Stimulated activated CD4-positive, alpha-beta T cell treated with anti-CD3 and anti-CD28 coated beads, TNF-alpha, amount 100 ng/mL, for 48 hours (primary cell): ENCODE measurements around the gene RERG.
"Not testable (repeated sequence)": the region's sequence is repeated elsewhere in the genome, so short reads cannot be mapped to it uniquely, and the experiment has no call there.

ENCODE experiments used
- DNase-seq, 3 donors: peaks; one replicate each; pipeline ENCODE4 v3.0.0-alpha.2; 2020; ENCODE audit warnings: low read depth in 3 of 3

RERG gene

GRCh38 chr12:15220915-15221885 lies at the start of gene RERG:
RERG (minus strand) TSS chr12:15221417; CDS start chr12:15217489, 3,928 bp downstream.
- peak; percentile 41 to 66 (median 54) for DNase-seq

GRCh38 chr12:15270591-15270990 lies 49.4 kb upstream of the RERG start:
- no peak for DNase-seq

- DNase-seq: peak in 2 of 3 donors; percentile 3 to 6
These were observed 47.8 kb upstream of the RERG start for GRCh38 chr12:15268927-15269552.

GRCh38 chr12:15268309-15268708 lies 47.1 kb upstream of the RERG start:
- DNase-seq: no peak

- no peak for DNase-seq
These were observed 44.7 kb upstream of the RERG start for GRCh38 chr12:15265875-15266274.

GRCh38 chr12:15256761-15257160 lies 35.5 kb upstream of the RERG start:
- DNase-seq: no peak

- no peak for DNase-seq
These were observed 32.8 kb upstream of the RERG start for GRCh38 chr12:15253990-15254389.

- no peak for DNase-seq
These were observed 23.7 kb upstream of the RERG start for GRCh38 chr12:15244926-15245325.

GRCh38 chr12:15244341-15244740 lies 23.1 kb upstream of the RERG start:
- DNase-seq: no peak

GRCh38 chr12:15243102-15243501 lies 21.9 kb upstream of the RERG start:
- no peak for DNase-seq

GRCh38 chr12:15240898-15241297 lies 19.7 kb upstream of the RERG start:
- no peak for DNase-seq

- DNase-seq: no peak
These were observed 13.3 kb upstream of the RERG start for GRCh38 chr12:15234508-15234907.

GRCh38 chr12:15234011-15234410 lies 12.8 kb upstream of the RERG start:
- no peak for DNase-seq

GRCh38 chr12:15232959-15233358 lies 11.7 kb upstream of the RERG start:
- no peak for DNase-seq

- no peak for DNase-seq
These were observed 10.3 kb upstream of the RERG start for GRCh38 chr12:15231493-15231892.

- DNase-seq: no peak
These were observed 9.5 kb upstream of the RERG start for GRCh38 chr12:15230751-15231150.

GRCh38 chr12:15230137-15230536 lies 8.9 kb upstream of the RERG start:
- DNase-seq: no peak

GRCh38 chr12:15227004-15227679 lies 5.9 kb upstream of the RERG start:
- no peak for DNase-seq

- DNase-seq: not testable (repeated sequence)
These were observed 4.6 kb upstream of the RERG start for GRCh38 chr12:15225863-15226218.

GRCh38 chr12:15225136-15225862 lies 4.1 kb upstream of the RERG start:
- DNase-seq: no peak

GRCh38 chr12:15222219-15222618 lies 1.0 kb upstream of the RERG start:
- no peak for DNase-seq

GRCh38 chr12:15220451-15220850 lies 766 bp downstream of the RERG start:
- no peak for DNase-seq
